ENCODE results near the gene CFI.

GRCh38 chr4:109809655-109810054 is 7.9 kb upstream of the CFI start:
- no peak for TF ChIP-seq CTCF (IDR thresholded peaks at IDR 0.05; ENCODE audit: borderline replicate concordance, extremely low read depth, low read length, poor library complexity, severe bottlenecking)
- no peak for TF ChIP-seq EZH2 (IDR thresholded peaks at IDR 0.05; ENCODE audit: borderline replicate concordance, low read depth, low read length, severe bottlenecking)
